ENCODE data around the gene NMD3. TPM values are rescaled to one million over a fixed set of nuclear protein-coding genes. Genes with fewer than 3 reads are reported as not detected.
A peak's percentile ranks its signal among the peaks of the same experiment; 100 is the strongest.

Gene NMD3
- total and polyA plus RNA-seq, 5 experiments from 2014 or later: 38.1 to 41.5 (median 40.1) TPM

- no peak for ATAC-seq
- Mint-ChIP-seq H3K9me3 (no peaks in the 10 kb centered on the region), H3K27ac (no peak overlapping the region), H3K27me3 (peaks cover 2 to 13% (median 11%) of the 10 kb centered on the region in 5 donors), H3K4me3 (no peak overlapping the region), H3K36me3 (no peaks in the 10 kb centered on the region), H3K4me1 (no peaks in the 10 kb centered on the region)
- POLR2A ChIA-PET: no interaction called here
- no peak for DNase-seq
Measured at GRCh38 chr3:161212906-161213305, 8.2 kb upstream of the NMD3 start.

GRCh38 chr3:161213644-161214043 lies 7.5 kb upstream of the NMD3 start:
- no peaks in the 10 kb centered on the region for H3K4me1 Mint-ChIP-seq
- H3K9me3 Mint-ChIP-seq: no peaks in the 10 kb centered on the region
- H3K27ac Mint-ChIP-seq: no peak overlapping the region
- no peak for DNase-seq
- H3K4me3 Mint-ChIP-seq: no peak overlapping the region
- H3K36me3 Mint-ChIP-seq: no peaks in the 10 kb centered on the region
- ATAC-seq: no peak
- peaks cover 2 to 13% (median 11%) of the 10 kb centered on the region in 5 donors for H3K27me3 Mint-ChIP-seq
- POLR2A ChIA-PET: no interaction called here

- POLR2A ChIA-PET: no interaction called here
- Mint-ChIP-seq H3K27me3 (peaks cover 2 to 13% (median 11%) of the 10 kb centered on the region in 5 donors), H3K36me3 (no peaks in the 10 kb centered on the region), H3K9me3 (peaks cover 0 to 2% (median 0%) of the 10 kb centered on the region in 9 donors), H3K4me3 (no peak overlapping the region), H3K4me1 (peaks cover under 1 to 3% (median 3%) of the 10 kb centered on the region in 4 donors), H3K27ac (no peak overlapping the region)
- DNase-seq (no peak), ATAC-seq (no peak)
Measured at GRCh38 chr3:161215185-161215584, 5.9 kb upstream of the NMD3 start.

- DNase-seq (no peak), ATAC-seq (no peak)
- Mint-ChIP-seq H3K27me3 (peaks cover 2 to 13% (median 8%) of the 10 kb centered on the region in 5 donors), H3K4me3 (no peak overlapping the region), H3K36me3 (no peaks in the 10 kb centered on the region), H3K27ac (no peak overlapping the region), H3K9me3 (peaks cover 0 to 2% (median 0%) of the 10 kb centered on the region in 9 donors), H3K4me1 (peaks cover 4 to 23% (median 14%) of the 10 kb centered on the region in 4 donors)
- POLR2A ChIA-PET: no interaction called here
Measured at GRCh38 chr3:161217496-161217895, 3.6 kb upstream of the NMD3 start.

GRCh38 chr3:161219495-161219894 lies 1.6 kb upstream of the NMD3 start:
- Mint-ChIP-seq H3K4me3 (peak overlapping the region; percentile 3 to 93 (median 59)), H3K9me3 (peaks cover 0 to 2% (median 0%) of the 10 kb centered on the region in 9 donors), H3K27ac (peak overlapping the region in 8 of 10 donors; percentile 20 to 87 (median 67)), H3K36me3 (peaks cover 0 to 3% (median 0%) of the 10 kb centered on the region in 3 donors), H3K27me3 (peaks cover 2 to 13% (median 8%) of the 10 kb centered on the region in 5 donors), H3K4me1 (peaks cover 4 to 36% (median 31%) of the 10 kb centered on the region in 4 donors)
- POLR2A ChIA-PET: no interaction called here
- ATAC-seq (no peak), DNase-seq (no peak)

- Mint-ChIP-seq H3K27me3 (peaks cover 0 to 6% (median 2%) of the 10 kb centered on the region in 5 donors), H3K36me3 (peaks cover 0 to 20% (median 8%) of the 10 kb centered on the region in 3 donors), H3K4me1 (peaks cover 5 to 40% (median 38%) of the 10 kb centered on the region in 4 donors), H3K4me3 (peak overlapping the region; percentile 85 to 95 (median 93)), H3K27ac (peak overlapping the region; percentile 78 to 98 (median 92)), H3K9me3 (peaks cover 0 to 2% (median 0%) of the 10 kb centered on the region in 9 donors)
- no peak for DNase-seq
- no peak for ATAC-seq
- POLR2A ChIA-PET: interaction anchor here (0.6 to 0.7 kb wide), 3 partner anchors 18 to 663 kb away, joined by 3 to 4 read pairs (median 3); no protein-coding TSS in a partner anchor
Measured at GRCh38 chr3:161221806-161222600, 892 bp downstream of the NMD3 start.

GRCh38 chr3:161222662-161223061 lies 1.6 kb downstream of the NMD3 start:
- POLR2A ChIA-PET: no interaction called here

GRCh38 chr3:161224786-161225185 lies 3.7 kb downstream of the NMD3 start:
- Mint-ChIP-seq H3K4me3 (peak overlapping the region in 4 of 10 donors; percentile 1 to 57 (median 27)), H3K27me3 (no peaks in the 10 kb centered on the region), H3K4me1 (peaks cover 5 to 40% (median 37%) of the 10 kb centered on the region in 4 donors), H3K36me3 (peaks cover 0 to 26% (median 10%) of the 10 kb centered on the region in 3 donors), H3K9me3 (peaks cover 0 to under 1% (median 0%) of the 10 kb centered on the region in 9 donors), H3K27ac (peak overlapping the region in 1 of 10 donors; percentile 39)
- DNase-seq (no peak), ATAC-seq (no peak)
- POLR2A ChIA-PET: no interaction called here

More at GRCh38 chr3:161222662-161223061, 1.6 kb downstream of the NMD3 start:
- Mint-ChIP-seq H3K36me3 (peaks cover 0 to 26% (median 10%) of the 10 kb centered on the region in 3 donors), H3K27me3 (peaks cover 0 to 1% (median 0%) of the 10 kb centered on the region in 5 donors), H3K4me1 (peaks cover 5 to 42% (median 39%) of the 10 kb centered on the region in 4 donors), H3K9me3 (peaks cover 0 to 2% (median 0%) of the 10 kb centered on the region in 9 donors), H3K4me3 (peak overlapping the region; percentile 85 to 95 (median 93)), H3K27ac (peak overlapping the region in 8 of 10 donors; percentile 30 to 93 (median 80))
- DNase-seq: no peak
- no peak for ATAC-seq

- ATAC-seq (no peak), DNase-seq (no peak)
- Mint-ChIP-seq H3K9me3 (no peaks in the 10 kb centered on the region), H3K4me3 (no peak overlapping the region), H3K36me3 (peaks cover 5 to 38% (median 10%) of the 10 kb centered on the region in 3 donors), H3K27ac (no peak overlapping the region), H3K27me3 (no peaks in the 10 kb centered on the region), H3K4me1 (peaks cover 0 to 9% (median 4%) of the 10 kb centered on the region in 4 donors)
- POLR2A ChIA-PET: no interaction called here
Measured at GRCh38 chr3:161230621-161231171, 9.6 kb downstream of the NMD3 start.

- Mint-ChIP-seq H3K27ac (no peak overlapping the region), H3K9me3 (no peaks in the 10 kb centered on the region), H3K36me3 (peaks cover 6 to 41% (median 13%) of the 10 kb centered on the region in 3 donors), H3K4me3 (no peak overlapping the region), H3K4me1 (peaks cover 4 to 9% (median 8%) of the 10 kb centered on the region in 4 donors), H3K27me3 (no peaks in the 10 kb centered on the region)
- ATAC-seq (no peak), DNase-seq (no peak)
- POLR2A ChIA-PET: interaction anchor here (0.6 kb wide), 1 partner anchor 174 kb away, joined by 3 read pairs; no protein-coding TSS in a partner anchor
Measured at GRCh38 chr3:161231861-161232260, 10.8 kb downstream of the NMD3 start.

- H3K36me3 Mint-ChIP-seq: peaks cover 6 to 46% (median 15%) of the 10 kb centered on the region in 3 donors
- no peak overlapping the region for H3K4me3 Mint-ChIP-seq
- H3K9me3 Mint-ChIP-seq: no peaks in the 10 kb centered on the region
- no peaks in the 10 kb centered on the region for H3K27me3 Mint-ChIP-seq
- H3K4me1 Mint-ChIP-seq: peaks cover 5 to 9% (median 6%) of the 10 kb centered on the region in 4 donors
- no peak overlapping the region for H3K27ac Mint-ChIP-seq
- POLR2A ChIA-PET: no interaction called here
- ATAC-seq (no peak), DNase-seq (no peak)
Measured at GRCh38 chr3:161233557-161233956, 12.4 kb downstream of the NMD3 start.

- H3K27ac Mint-ChIP-seq: peak overlapping the region in 1 of 10 donors; percentile 33
Measured at GRCh38 chr3:161236240-161236639, 15.1 kb downstream of the NMD3 start.

More at GRCh38 chr3:161236240-161236639, 15.1 kb downstream of the NMD3 start:
- no peak for DNase-seq
- no peak for ATAC-seq
- peaks cover 5 to 9% (median 8%) of the 10 kb centered on the region in 4 donors for H3K4me1 Mint-ChIP-seq
- POLR2A ChIA-PET: no interaction called here
- H3K36me3 Mint-ChIP-seq: peaks cover 6 to 66% (median 21%) of the 10 kb centered on the region in 3 donors
- no peaks in the 10 kb centered on the region for H3K27me3 Mint-ChIP-seq
- H3K9me3 Mint-ChIP-seq: no peaks in the 10 kb centered on the region
- H3K4me3 Mint-ChIP-seq: no peak overlapping the region

Data from naive thymus-derived CD8-positive, alpha-beta T cell (primary cell).